Natural killer cell treated with Interleukin-12 subunit alpha and Interleukin-12 subunit beta and Interleukin-15 and Interleukin-18, amount 100 ng/mL, for 72 hours (primary cell): ENCODE measurements around the gene SQSTM1. TPM values are rescaled to one million over a fixed set of nuclear protein-coding genes. Genes with fewer than 3 reads are reported as not detected.
A peak's percentile ranks its signal among the peaks of the same experiment; 100 is the strongest.

ENCODE experiments used
- ATAC-seq, 2 donors: fragments of 150-1000 bp; cut with Tn5 transposase in 1 of 2; sonication (Bioruptor Pico), chemical (Tn5 transposase) in 1 of 2; 2 replicates each; pipeline ENCODE4 v1.10.0; 2021
- DNase-seq: peaks from one replicate; pipeline ENCODE4 v3.0.0; 2022; ENCODE audit warnings: low spot score
- H3K27ac Mint-ChIP-seq, 2 donors: 1 replicate in 1 of 2; 2 replicates in 1 of 2; pipeline ENCODE4 v1.8.0; 2022; ENCODE audit warnings: mixed read lengths in 2 of 2, mild to moderate bottlenecking in 1 of 2, moderate library complexity in 1 of 2
- H3K27me3 Mint-ChIP-seq, 2 donors: 1 replicate in 1 of 2; 2 replicates in 1 of 2; pipeline ENCODE4 v1.8.0; 2022; ENCODE audit warnings: mixed read lengths in 2 of 2
- H3K36me3 Mint-ChIP-seq: one replicate; pipeline ENCODE4 v1.8.0; 2022; ENCODE audit warnings: mixed read lengths
- H3K4me1 Mint-ChIP-seq, 2 donors: 1 replicate in 1 of 2; 2 replicates in 1 of 2; pipeline ENCODE4 v1.8.0; 2022; ENCODE audit warnings: low read depth in 2 of 2, mixed read lengths in 2 of 2, mild to moderate bottlenecking in 1 of 2
- H3K4me3 Mint-ChIP-seq: one replicate; pipeline ENCODE4 v1.8.0; 2022; ENCODE audit warnings: mixed read lengths
- H3K9me3 Mint-ChIP-seq: 2 replicates; pipeline ENCODE4 v1.8.0; 2022; ENCODE audit warnings: mixed read lengths
- total RNA-seq, 2 donors: library from RNA; stranded (reverse); gene quantifications; one replicate each; pipeline ENCODE4 v1.2.3, GENCODE V29; 2022

The SQSTM1 gene
- total RNA-seq, 2 donors from 2014 or later = 218 to 332 TPM

DNA sequence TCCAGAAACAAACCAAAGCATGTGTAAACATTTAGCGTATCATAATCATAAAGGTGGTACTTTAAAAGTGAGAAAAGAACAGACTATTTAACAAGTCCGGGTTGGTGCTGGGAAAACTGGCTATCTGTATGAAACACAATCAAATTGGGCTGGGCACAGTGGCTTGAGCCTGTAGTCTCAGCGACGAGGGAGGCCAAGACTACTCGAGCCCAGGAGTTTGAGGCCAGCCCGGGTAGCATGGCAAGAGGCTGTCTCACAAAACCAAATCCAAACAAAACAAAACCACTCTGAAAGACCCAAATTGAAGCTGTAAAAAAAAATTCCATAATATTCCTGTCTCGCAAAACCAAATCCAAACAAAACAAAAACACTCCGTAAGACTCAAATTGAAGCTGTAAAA lies 33.7 kb downstream of the SQSTM1 start:
- DNase-seq = no peak
- H3K27me3 Mint-ChIP-seq = no peaks in the 10 kb centered on the region
- H3K36me3 Mint-ChIP-seq = no peaks in the 10 kb centered on the region
- H3K27ac Mint-ChIP-seq = no peak overlapping the region
- no peaks in the 10 kb centered on the region for H3K9me3 Mint-ChIP-seq
- H3K4me3 Mint-ChIP-seq = no peak overlapping the region
- H3K4me1 Mint-ChIP-seq = peaks cover 4 to 9% of the 10 kb centered on the region in 2 donors
- no peak for ATAC-seq

DNA sequence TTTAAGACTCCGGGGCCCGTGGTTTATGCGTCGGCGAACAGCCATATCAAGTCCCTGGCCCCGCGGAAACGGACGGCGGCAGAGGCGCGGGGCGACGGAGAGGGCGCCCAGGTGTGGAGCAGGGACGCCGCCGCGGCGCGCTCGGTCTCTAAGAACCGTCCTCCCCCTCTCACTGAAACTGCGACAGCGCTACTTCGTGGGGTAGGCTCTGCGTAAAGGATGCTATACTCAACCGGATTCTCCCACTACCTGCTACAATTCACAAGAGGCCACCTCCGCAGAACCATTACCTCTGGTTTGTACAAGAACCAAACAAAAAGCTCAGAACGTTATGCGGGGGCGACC lies 37.5 kb downstream of the SQSTM1 start:
- no peaks in the 10 kb centered on the region for H3K27me3 Mint-ChIP-seq
- peak overlapping the region; percentile 95 for H3K4me3 Mint-ChIP-seq
- H3K36me3 Mint-ChIP-seq = no peaks in the 10 kb centered on the region

DNA sequence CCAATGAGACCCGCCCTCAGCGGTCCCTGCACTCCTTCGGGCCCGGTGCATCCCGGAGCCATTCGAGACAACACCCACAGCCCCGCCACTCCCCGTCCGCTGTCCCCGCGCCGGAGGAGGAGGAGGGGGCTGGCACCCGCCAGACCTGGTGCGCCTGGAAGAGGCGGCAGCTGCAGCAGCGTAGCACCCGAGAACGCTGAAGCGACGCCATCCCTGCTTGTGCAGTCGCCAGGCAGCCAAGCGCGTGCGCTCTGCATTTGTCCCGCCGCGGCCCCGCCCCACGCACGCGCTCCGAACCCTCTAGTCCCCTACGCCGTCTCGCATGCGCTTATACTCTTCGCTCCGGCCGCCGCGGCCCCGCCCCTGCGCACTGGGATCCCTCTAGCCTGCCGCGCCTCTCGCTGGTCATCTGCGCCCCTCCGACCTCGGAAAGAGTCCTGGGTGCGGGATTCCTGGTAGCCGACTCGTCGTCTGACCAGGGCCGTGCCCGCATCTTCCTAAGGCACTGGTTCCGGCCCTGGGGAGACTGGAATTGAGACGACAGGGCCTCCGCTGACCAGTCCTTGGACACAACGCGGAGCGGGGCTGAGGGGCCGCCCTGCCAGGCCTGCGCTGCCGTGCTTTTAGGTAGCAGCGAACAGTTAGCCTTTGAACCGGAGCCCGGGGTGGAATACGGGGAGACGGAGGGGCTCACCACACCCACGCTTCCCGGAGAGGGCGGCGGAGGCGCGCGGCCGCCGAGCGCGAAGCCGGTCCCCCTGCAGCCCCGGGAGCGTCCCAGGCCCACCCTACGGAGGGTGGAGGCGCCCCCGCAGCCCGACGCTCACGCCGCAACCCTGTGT lies 38.1 kb downstream of the SQSTM1 start, which contains the start of gene MRNIP:
Gene MRNIP (minus strand): TSS at position 232 of the 842 bp plus-strand sequence. CDS start 21 bp downstream, at position 211.
- Mint-ChIP-seq H3K27ac (peak within 1 kb of the TSS; percentile 67 to 79), H3K4me3 (peak within 1 kb of the TSS; percentile 95), H3K36me3 (no peaks in the 10 kb centered on the region), H3K4me1 (peaks cover 9% of the 10 kb centered on the region in 2 donors), H3K27me3 (no peaks in the 10 kb centered on the region), H3K9me3 (no peaks in the 10 kb centered on the region)
- ATAC-seq (peak; percentile 98), DNase-seq (peak; percentile 96)

More for the DNA sequence above, 37.5 kb downstream of the SQSTM1 start:
- Mint-ChIP-seq H3K27ac (peak overlapping the region; percentile 67 to 79), H3K4me1 (peaks cover 9% of the 10 kb centered on the region in 2 donors), H3K9me3 (no peaks in the 10 kb centered on the region)
- ATAC-seq = peak; percentile 67 to 69
- no peak for DNase-seq

DNA sequence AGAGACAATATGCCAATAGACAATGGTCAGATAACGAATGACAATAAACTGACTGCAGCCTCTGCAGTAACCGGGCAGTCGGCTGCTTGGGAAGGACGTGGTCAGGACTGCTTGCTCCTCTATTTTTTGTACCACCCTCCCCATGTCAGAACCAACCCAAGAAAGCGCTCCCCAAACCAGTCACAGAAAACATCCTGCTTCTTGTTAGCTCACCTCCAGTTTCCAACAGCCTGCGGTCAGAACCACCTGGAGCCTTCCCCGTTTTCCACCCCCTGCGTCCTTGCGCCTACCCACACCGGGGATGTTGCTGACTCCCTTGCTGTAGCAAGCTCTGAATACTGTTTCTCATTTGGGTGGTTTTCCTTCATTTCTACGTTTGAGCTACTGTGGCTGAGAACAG lies 39.6 kb downstream of the SQSTM1 start:
- no peak overlapping the region for H3K27ac Mint-ChIP-seq
- ATAC-seq (no peak), DNase-seq (no peak)
- H3K9me3 Mint-ChIP-seq = no peaks in the 10 kb centered on the region
- H3K27me3 Mint-ChIP-seq = no peaks in the 10 kb centered on the region
- peak overlapping the region; percentile 40 for H3K4me3 Mint-ChIP-seq
- peaks cover 9% of the 10 kb centered on the region in 2 donors for H3K4me1 Mint-ChIP-seq
- no peaks in the 10 kb centered on the region for H3K36me3 Mint-ChIP-seq

DNA sequence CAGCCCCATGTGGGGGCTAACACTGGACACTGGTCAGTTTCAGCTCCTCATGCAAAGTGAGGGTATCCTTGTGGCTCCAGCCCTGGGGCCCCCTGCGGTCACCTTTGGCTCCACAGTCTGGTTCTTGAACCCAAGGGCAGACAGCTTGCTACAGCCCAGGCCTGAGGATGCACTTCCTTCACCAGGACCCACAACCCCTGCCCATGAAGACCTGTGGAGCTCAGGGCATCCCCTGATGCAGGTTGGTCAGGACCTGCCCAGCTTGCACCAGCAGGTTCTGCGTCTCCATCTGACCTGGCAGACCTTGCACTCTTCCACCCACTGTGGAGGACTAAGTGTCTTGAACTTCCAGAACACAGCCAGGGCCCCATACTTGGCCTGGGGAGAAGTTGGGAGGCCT lies 41.6 kb downstream of the SQSTM1 start:
- ATAC-seq (no peak), DNase-seq (no peak)
- Mint-ChIP-seq H3K27me3 (no peaks in the 10 kb centered on the region), H3K4me3 (no peak overlapping the region), H3K36me3 (no peaks in the 10 kb centered on the region), H3K27ac (no peak overlapping the region), H3K9me3 (no peaks in the 10 kb centered on the region), H3K4me1 (peaks cover 9% of the 10 kb centered on the region in 2 donors)

DNA sequence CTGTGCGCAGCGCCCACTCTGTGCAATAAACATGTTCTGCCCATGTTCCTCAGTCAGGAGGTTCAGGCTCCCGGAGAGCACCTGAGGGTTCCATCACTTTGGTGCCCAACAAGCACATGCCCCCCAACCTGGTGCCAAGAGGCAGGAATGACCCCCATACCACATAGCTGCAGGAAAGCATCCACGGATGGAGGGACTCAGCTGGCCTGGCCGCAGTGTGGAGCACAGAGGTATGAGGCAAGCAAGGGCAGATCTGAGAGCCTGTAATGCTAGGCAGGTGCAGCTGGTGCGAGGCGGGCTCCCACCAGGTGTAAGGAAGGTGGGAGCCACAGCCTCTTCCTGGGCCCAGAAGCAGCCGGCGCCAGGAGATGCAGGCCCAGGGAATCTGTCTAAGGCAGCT lies 42.2 kb downstream of the SQSTM1 start:
- Mint-ChIP-seq H3K27me3 (no peaks in the 10 kb centered on the region), H3K9me3 (no peaks in the 10 kb centered on the region), H3K4me1 (peaks cover 4 to 8% of the 10 kb centered on the region in 2 donors), H3K4me3 (no peak overlapping the region), H3K36me3 (no peaks in the 10 kb centered on the region), H3K27ac (no peak overlapping the region)
- no peak for DNase-seq
- ATAC-seq = no peak

DNA sequence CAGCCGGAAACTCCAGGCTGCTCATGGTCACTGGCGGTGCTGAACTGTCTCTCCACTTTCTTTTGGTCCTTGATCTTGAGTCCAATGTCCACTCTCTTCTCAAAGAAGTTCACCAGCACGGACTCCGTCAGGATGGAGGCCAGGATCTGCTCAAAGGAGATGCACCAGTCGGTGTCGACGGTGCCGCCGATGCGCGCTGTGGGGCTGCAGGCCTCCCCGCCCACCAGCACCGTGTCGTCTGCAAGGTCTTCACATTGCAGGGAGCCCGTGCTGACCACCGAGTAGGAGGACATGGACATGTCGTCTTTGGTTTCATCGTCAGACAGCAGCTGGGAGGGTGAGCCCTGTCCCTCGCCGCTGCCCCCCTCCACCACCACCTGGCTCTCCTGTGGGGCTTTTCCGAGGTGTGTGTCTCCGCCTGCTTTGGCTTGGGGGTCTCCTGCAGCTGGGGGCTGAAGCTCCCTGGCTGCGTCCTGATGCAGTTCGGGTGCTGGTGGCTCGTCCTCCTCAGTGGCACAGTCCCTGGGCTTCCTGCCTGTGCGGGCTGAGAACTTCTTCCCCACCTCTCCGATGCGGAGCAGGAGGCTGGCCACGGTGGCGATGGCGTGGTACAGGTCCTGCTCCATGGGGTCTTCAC lies 42.9 kb downstream of the SQSTM1 start:
- no peak for ATAC-seq
- Mint-ChIP-seq H3K9me3 (no peaks in the 10 kb centered on the region), H3K4me1 (peaks cover 0 to 5% of the 10 kb centered on the region in 2 donors), H3K4me3 (no peak overlapping the region), H3K27ac (no peak overlapping the region), H3K36me3 (no peaks in the 10 kb centered on the region), H3K27me3 (no peaks in the 10 kb centered on the region)
- no peak for DNase-seq

DNA sequence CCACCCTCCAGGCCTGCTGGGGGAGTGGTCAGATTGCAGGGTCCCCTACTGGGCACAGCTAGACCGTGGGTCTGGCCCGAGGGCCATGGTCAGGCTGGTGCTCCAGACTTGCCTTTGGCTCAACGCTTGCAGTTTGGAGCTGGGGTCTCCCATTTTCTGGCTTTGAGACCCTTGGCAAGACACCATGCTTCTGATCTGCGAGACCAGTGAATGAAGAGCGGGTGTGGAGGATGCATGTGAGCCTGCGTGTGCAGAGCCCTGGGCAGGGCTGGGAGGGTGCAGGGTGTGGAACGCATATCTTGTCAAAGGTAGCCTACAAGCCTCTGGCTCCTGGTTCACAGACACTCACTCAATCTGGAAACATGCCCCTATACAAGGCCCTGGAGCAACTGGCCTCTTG lies 44.0 kb downstream of the SQSTM1 start:
- no peaks in the 10 kb centered on the region for H3K9me3 Mint-ChIP-seq
- H3K27ac Mint-ChIP-seq = no peak overlapping the region
- no peak for DNase-seq
- H3K4me1 Mint-ChIP-seq = peaks cover 0 to 3% of the 10 kb centered on the region in 2 donors
- H3K27me3 Mint-ChIP-seq = no peaks in the 10 kb centered on the region
- no peak overlapping the region for H3K4me3 Mint-ChIP-seq
- H3K36me3 Mint-ChIP-seq = no peaks in the 10 kb centered on the region
- no peak for ATAC-seq

DNA sequence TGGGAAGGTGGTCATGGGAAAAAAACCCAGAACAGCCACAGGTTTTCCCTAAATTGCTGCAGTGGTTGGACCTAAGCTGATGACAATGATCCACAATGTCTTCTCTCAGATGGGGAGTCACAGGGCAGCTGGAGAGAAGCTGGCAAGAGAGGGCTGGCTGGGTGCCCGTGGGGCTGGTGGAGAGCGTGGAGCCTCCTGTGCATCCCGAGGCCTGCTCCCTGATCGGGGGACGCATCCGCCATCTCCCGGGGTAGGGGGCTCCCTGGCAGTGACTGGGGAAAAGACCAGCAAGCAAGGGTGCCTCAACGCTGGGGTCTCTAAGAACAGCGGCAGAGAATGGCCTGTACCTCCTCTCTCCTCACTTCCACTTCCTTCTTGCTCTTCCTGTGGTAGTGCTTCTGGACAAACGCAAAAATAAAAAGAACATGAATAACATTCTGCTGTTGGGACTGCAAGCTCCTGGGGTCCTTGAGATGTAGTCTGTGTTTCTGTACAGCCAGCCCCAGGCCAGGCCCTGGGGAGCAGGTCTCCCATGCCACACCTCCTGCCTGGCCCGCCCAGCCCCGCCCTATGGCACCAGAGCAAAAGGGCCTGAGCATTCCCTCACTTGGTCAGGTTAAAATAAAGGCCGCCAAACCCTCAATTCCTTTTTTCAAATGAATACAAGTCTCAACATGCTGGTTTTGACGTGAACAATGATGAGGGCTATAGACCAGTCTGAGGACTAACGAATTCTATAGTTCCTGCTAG lies 45.0 kb downstream of the SQSTM1 start:
- Mint-ChIP-seq H3K27me3 (no peaks in the 10 kb centered on the region), H3K4me3 (no peak overlapping the region), H3K9me3 (no peaks in the 10 kb centered on the region), H3K36me3 (no peaks in the 10 kb centered on the region), H3K4me1 (no peaks in the 10 kb centered on the region), H3K27ac (no peak overlapping the region)
- DNase-seq (no peak), ATAC-seq (no peak)

DNA sequence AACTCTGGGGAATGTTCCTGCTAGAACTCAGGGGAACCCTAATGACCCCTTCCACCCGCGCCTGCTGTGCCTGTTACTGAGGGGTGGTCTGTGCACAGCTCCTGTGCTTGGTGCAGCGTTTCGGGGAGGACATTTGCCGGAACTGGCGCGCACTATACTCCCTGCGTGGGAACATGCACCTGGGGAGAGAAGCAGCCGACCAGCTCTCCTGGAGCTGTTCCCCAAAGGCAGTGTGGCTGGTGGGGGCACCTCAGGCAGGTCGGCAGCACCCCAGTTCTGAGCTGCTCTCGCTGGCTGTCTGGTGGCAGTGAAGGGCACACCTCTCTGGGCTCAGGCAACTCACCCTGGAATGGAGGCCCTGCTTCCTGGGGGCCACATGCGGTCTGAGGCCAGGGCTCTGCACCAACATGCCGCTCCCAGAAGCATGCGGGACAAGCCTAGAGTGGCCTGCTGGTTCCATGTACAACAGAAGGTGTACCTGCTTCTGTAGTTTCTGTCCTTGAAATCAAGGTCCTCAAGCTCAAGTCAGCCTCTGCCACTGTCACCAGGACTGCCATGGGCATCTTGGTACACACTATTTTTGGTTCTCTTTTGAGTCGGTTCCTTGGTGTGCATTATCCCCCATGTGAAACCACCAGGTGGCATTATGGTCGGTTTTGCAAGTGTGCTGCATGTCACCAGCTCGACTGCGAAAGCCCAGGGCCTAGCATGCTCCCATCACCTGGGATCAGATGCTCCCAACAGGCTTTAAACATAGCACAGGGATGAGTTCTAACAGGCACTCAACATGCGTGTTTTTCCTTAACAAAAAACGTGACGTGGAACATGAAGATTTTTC lies 45.8 kb downstream of the SQSTM1 start:
- no peak for DNase-seq
- ATAC-seq = no peak
- Mint-ChIP-seq H3K9me3 (no peaks in the 10 kb centered on the region), H3K36me3 (no peaks in the 10 kb centered on the region), H3K4me3 (no peak overlapping the region), H3K27ac (peak overlapping the region in 1 of 2 donors; percentile 43), H3K4me1 (no peaks in the 10 kb centered on the region), H3K27me3 (no peaks in the 10 kb centered on the region)

DNA sequence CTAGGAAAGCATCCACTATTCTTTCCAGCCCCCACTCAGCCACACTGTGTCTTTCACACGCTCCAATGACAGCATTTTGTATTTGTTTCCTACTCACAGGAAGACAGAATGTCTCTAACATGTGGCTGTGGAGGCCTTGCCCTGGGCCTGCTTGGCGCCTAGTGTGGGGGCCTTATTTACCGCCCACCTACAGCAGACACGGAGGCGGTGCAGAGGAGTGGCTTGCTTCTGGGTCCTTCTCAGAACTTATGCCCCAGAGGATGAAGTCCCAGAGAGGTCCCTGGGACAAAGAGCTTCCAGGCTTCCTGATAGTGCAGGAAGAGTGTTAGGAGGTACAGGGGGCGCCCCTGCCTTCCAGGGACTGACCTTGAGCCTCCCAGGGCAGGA lies 46.4 kb downstream of the SQSTM1 start:
- Mint-ChIP-seq H3K36me3 (no peaks in the 10 kb centered on the region), H3K27me3 (no peaks in the 10 kb centered on the region), H3K4me3 (no peak overlapping the region), H3K9me3 (no peaks in the 10 kb centered on the region), H3K27ac (peak overlapping the region in 1 of 2 donors; percentile 43), H3K4me1 (no peaks in the 10 kb centered on the region)
- ATAC-seq (no peak), DNase-seq (no peak)

DNA sequence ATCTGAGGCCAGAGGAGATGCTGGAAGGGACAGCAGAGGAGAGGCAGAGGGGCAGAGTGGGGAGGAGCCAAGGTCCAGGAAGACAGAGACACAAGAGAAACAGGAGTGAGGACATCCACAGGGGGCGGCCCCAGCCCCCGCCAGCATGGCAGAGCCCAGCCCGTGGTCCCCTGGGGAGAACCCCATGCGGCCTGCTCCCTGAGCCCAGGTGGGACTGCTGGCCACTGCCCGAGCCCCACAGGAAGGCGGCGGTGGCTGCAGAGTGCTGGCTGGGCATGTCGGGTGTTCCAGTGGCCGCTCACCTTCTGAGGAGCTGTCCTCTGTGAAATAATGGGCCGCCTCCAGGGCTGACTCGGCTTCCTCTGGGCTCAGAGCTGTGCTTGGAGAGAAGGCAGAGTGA lies 46.8 kb downstream of the SQSTM1 start:
- Mint-ChIP-seq H3K27ac (peak overlapping the region in 1 of 2 donors; percentile 43), H3K4me1 (no peaks in the 10 kb centered on the region), H3K4me3 (no peak overlapping the region), H3K36me3 (no peaks in the 10 kb centered on the region), H3K27me3 (no peaks in the 10 kb centered on the region), H3K9me3 (no peaks in the 10 kb centered on the region)
- DNase-seq (no peak), ATAC-seq (no peak)

DNA sequence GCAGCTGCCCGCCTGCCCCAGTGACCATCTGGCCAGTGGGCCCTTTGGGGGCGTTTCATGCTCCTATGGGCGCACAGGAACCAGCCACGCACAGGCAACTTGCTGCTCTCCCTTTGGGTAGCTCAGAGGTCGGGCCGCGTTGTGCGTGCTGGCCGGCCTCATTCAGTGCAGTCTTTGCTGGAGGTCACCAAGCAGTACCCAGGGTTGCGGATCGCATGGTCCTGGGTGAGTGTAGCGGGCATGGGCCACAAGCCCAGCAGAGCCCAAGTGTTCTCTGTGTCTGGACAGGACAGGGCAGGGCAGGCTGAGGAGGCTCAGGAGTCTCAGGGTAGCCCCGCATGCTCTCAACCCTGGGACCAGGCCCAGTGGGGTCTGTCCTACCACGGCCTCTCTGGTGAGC lies 47.8 kb downstream of the SQSTM1 start:
- H3K4me1 Mint-ChIP-seq = no peaks in the 10 kb centered on the region
- H3K36me3 Mint-ChIP-seq = no peaks in the 10 kb centered on the region
- H3K27ac Mint-ChIP-seq = peak overlapping the region in 1 of 2 donors; percentile 45

More for the DNA sequence above, 47.8 kb downstream of the SQSTM1 start:
- no peaks in the 10 kb centered on the region for H3K27me3 Mint-ChIP-seq
- H3K9me3 Mint-ChIP-seq = no peaks in the 10 kb centered on the region
- DNase-seq (no peak), ATAC-seq (no peak)
- no peak overlapping the region for H3K4me3 Mint-ChIP-seq
